B cell (primary cell): Measurements from ENCODE around the gene KLHL30. TPM values are rescaled to one million over a fixed set of nuclear protein-coding genes. Genes with fewer than 3 reads are reported as not detected.

ENCODE experiments used
- ATAC-seq: fragments of 200-7000 bp; cut with Tn5 transposase; one replicate; pipeline ENCODE4 v1.10.0; 2021; ENCODE audit warnings: low read depth, mild to moderate bottlenecking, moderate number of reproducible peaks, moderate library complexity
- CTCF ChIA-PET: fragments of 350-600 bp; sonication (Branson Sonifier 250); formaldehyde crosslinking; loops from one replicate; lab custom pipeline; 2021; ENCODE audit warnings: antibody characterized with exemption, inconsistent platforms; lab: Charles Lee
- POLR2A ChIA-PET: fragments of 350-600 bp; sonication (Branson Sonifier 250); formaldehyde crosslinking; loops from one replicate; lab custom pipeline; 2021; ENCODE audit warnings: antibody characterized with exemption; lab: Charles Lee
- DNase-seq: peaks from one replicate; pipeline ENCODE4 v3.0.0; 2013
- H2AFZ ChIP-seq: 2 replicates; pipeline ENCODE4 v1.6.1; 2012; ENCODE audit warnings: mild to moderate bottlenecking, low read depth, low read length; ENCODE audit not compliant: insufficient read depth, poor library complexity, severe bottlenecking
- H3K27ac ChIP-seq, 2 donors: 1 replicate in 1 of 2; 2 replicates in 1 of 2; pipeline ENCODE4 v1.5.1; 2012 to 2013; ENCODE audit warnings: low read length in 2 of 2, mild to moderate bottlenecking in 2 of 2, moderate library complexity in 1 of 2
- H3K27me3 ChIP-seq, 4 experiments: fragments of 200-600 bp in 1 of 4; sonication (generic) in 1 of 4; replicated peaks in 1 of 4; 1 replicate in 2 of 4; 2 replicates in 2 of 4; pipeline versions ENCODE4 v1.6.1 to v1.7.0; 2013 to 2016; ENCODE audit warnings: low read length in 3 of 4, mild to moderate bottlenecking in 2 of 4, mixed read lengths in 1 of 4, moderate library complexity in 1 of 4; ENCODE audit not compliant: insufficient read depth in 4 of 4, control insufficient read depth in 3 of 4; ENCODE audit errors: control extremely low read depth in 1 of 4
- H3K36me3 ChIP-seq, 2 experiments: replicated peaks in 1 of 2; 1 replicate in 1 of 2; 2 replicates in 1 of 2; pipeline versions ENCODE4 v1.6.1 to v1.7.1; 2013; ENCODE audit warnings: low read length in 1 of 2; ENCODE audit not compliant: insufficient read depth in 2 of 2, control insufficient read depth in 1 of 2; ENCODE audit errors: control extremely low read depth in 1 of 2, extremely low read depth in 1 of 2
- H3K4me1 ChIP-seq, 2 donors: fragments of 200-600 bp in 1 of 2; sonication (generic) in 1 of 2; 1 replicate in 1 of 2; 2 replicates in 1 of 2; pipeline versions ENCODE4 v1.5.1 to v1.6.1; 2013 to 2017; ENCODE audit warnings: low read length in 2 of 2; ENCODE audit not compliant: control insufficient read depth in 2 of 2, insufficient read depth in 2 of 2
- H3K4me2 ChIP-seq: replicated peaks from 2 replicates; pipeline ENCODE3; 2012; ENCODE audit warnings: mild to moderate bottlenecking, low read depth, low read length; ENCODE audit not compliant: poor library complexity, severe bottlenecking
- H3K4me3 ChIP-seq, 5 experiments: fragments of 200-600 bp in 1 of 5; sonication (generic) in 1 of 5; 1 replicate in 3 of 5; 2 replicates in 2 of 5; pipeline versions ENCODE4 v1.5.1 to v1.7.0; 2011 to 2016; ENCODE audit warnings: low read length in 4 of 5, mild to moderate bottlenecking in 4 of 5, low read depth in 2 of 5, control low read depth in 1 of 5, moderate library complexity in 1 of 5; ENCODE audit not compliant: insufficient read depth in 1 of 5; ENCODE audit errors: control extremely low read depth in 1 of 5, extremely low read depth in 1 of 5
- H3K79me2 ChIP-seq: fragments of 200-600 bp; sonication (generic); one replicate; pipeline ENCODE4 v1.6.0; 2016; ENCODE audit warnings: low read length; ENCODE audit not compliant: control insufficient read depth, insufficient read depth
- H3K9ac ChIP-seq: fragments of 200-600 bp; sonication (generic); 2 replicates; pipeline ENCODE4 v1.6.1; 2017; ENCODE audit warnings: mild to moderate bottlenecking, low read length, moderate library complexity
- H3K9me3 ChIP-seq, 3 donors: one replicate each; pipeline versions ENCODE4 v1.6.1 to v1.7.1; 2013; ENCODE audit warnings: low read length in 2 of 3; ENCODE audit not compliant: control insufficient read depth in 2 of 3, insufficient read depth in 1 of 3; ENCODE audit errors: control extremely low read depth in 1 of 3
- H4K20me1 ChIP-seq: 2 replicates; pipeline ENCODE4 v1.6.0; 2012; ENCODE audit warnings: mild to moderate bottlenecking, low read length; ENCODE audit not compliant: insufficient read depth, control insufficient read depth, poor library complexity, severe bottlenecking
- H3K27ac Mint-ChIP-seq: one replicate; pipeline ENCODE4 v1.8.0; 2021; ENCODE audit warnings: mixed read lengths
- H3K27me3 Mint-ChIP-seq: one replicate; pipeline ENCODE4 v1.8.0; 2021; ENCODE audit warnings: mixed read lengths
- H3K4me1 Mint-ChIP-seq: one replicate; pipeline ENCODE4 v1.8.0; 2021; ENCODE audit warnings: mixed read lengths
- H3K4me3 Mint-ChIP-seq: one replicate; pipeline ENCODE4 v1.8.0; 2021; ENCODE audit warnings: mixed read lengths
- H3K9me3 Mint-ChIP-seq: one replicate; pipeline ENCODE4 v1.8.0; 2022; ENCODE audit warnings: mixed read lengths; ENCODE audit not compliant: insufficient read depth
- CTCF ChIP-seq: fragments of 200-600 bp; IDR thresholded peaks from one replicate; pipeline ENCODE4 v1.8.0; 2022; ENCODE audit warnings: antibody characterized with exemption, mild to moderate bottlenecking
- EZH2 ChIP-seq: IDR thresholded peaks from 2 replicates; pipeline ENCODE4 v1.6.1; 2012; ENCODE audit warnings: borderline replicate concordance, low read depth, mild to moderate bottlenecking, moderate library complexity, low read length; ENCODE audit not compliant: insufficient read depth, poor library complexity, severe bottlenecking
- WGBS: methylation state at CpG from one replicate; pipeline ENCODE4 v1.1.5; 2013; ENCODE audit warnings: missing lambda C conversion rate; ENCODE audit not compliant: insufficient coverage; 5-methylcytosine and 5-hydroxymethylcytosine counted together
- intact Hi-C: fragments of 100-400 bp; cut with micrococcal nuclease; formaldehyde crosslinking; loops from one replicate; pipeline ENCODE4 v1.10.0; 2022
- polyA plus RNA-seq: library from polyadenylated mRNA; depleted of rRNA; stranded (reverse); fragments of >200 nt; gene quantifications from 2 replicates; pipeline ENCODE4 v1.2.3, GENCODE V29; 2012
- total RNA-seq, 2 donors: library from RNA; stranded (reverse); fragments of 120-200 nt in 1 of 2; gene quantifications; 1 replicate in 1 of 2; 2 replicates in 1 of 2; pipeline versions ENCODE4 v1.2.3 to v1.2.4, GENCODE V29; 2013 to 2022

Gene KLHL30
- total and polyA plus RNA-seq, 2 donors (not counting 1 experiment from before 2014, with no cell fraction given): not detected

GRCh38 chr2:238164906-238165287, 26.4 kb downstream of the KLHL30 start:
- ChIA-PET POLR2A (no interaction called here), CTCF (interaction anchor here (0.6 kb wide), 1 partner anchor 652 kb away, joined by 5 read pairs; no protein-coding TSS in a partner anchor)
- TF ChIP-seq EZH2 (no peak), CTCF (no peak)
- peaks cover 0 to 9% (median 0%) of the 10 kb centered on the region in 3 donors for H3K9me3 ChIP-seq
- peaks cover 0 to 24% (median 4%) of the 10 kb centered on the region in 4 experiments for H3K27me3 ChIP-seq
- H3K27ac ChIP-seq: no peak overlapping the region
- H3K36me3 ChIP-seq: peaks cover 3 to 11% of the 10 kb centered on the region in 2 experiments
- H3K4me3 ChIP-seq: no peak overlapping the region
- WGBS: 96% methylated on average over 6 of the region's 8 CpGs
- H2AFZ ChIP-seq: no peak overlapping the region
- no peak for DNase-seq
- H3K4me1 ChIP-seq: peaks cover 7 to 8% of the 10 kb centered on the region in 2 donors
- H4K20me1 ChIP-seq: peaks cover 4% of the 10 kb centered on the region
- peaks cover 15% of the 10 kb centered on the region for H3K27me3 Mint-ChIP-seq
- H3K4me2 ChIP-seq: no peak overlapping the region
- no peak overlapping the region for H3K9ac ChIP-seq
- intact Hi-C loops: no loop called here
- peaks cover 7% of the 10 kb centered on the region for H3K4me1 Mint-ChIP-seq
- H3K79me2 ChIP-seq: no peaks in the 10 kb centered on the region
- no peaks in the 10 kb centered on the region for H3K9me3 Mint-ChIP-seq
- no peak for ATAC-seq
- no peak overlapping the region for H3K27ac Mint-ChIP-seq
- no peak overlapping the region for H3K4me3 Mint-ChIP-seq

GRCh38 chr2:238165288-238165921, 26.9 kb downstream of the KLHL30 start:
- H3K27ac ChIP-seq: no peak overlapping the region
- H3K27ac Mint-ChIP-seq: no peak overlapping the region
- peaks cover 6% of the 10 kb centered on the region for H4K20me1 ChIP-seq
- H3K4me1 Mint-ChIP-seq: peaks cover 4% of the 10 kb centered on the region
- peaks cover 2 to 3% of the 10 kb centered on the region in 2 donors for H3K4me1 ChIP-seq
- intact Hi-C loops: no loop called here
- ATAC-seq (no peak), DNase-seq (no peak)
- H3K27me3 ChIP-seq: peaks cover 0 to 18% (median 2%) of the 10 kb centered on the region in 4 experiments
- no peak overlapping the region for H3K9ac ChIP-seq
- TF ChIP-seq EZH2: no peak
- TF ChIP-seq CTCF: no peak
- peaks cover 0 to 3% (median 0%) of the 10 kb centered on the region in 3 donors for H3K9me3 ChIP-seq
- 92% methylated on average over 11 of the region's 12 CpGs for WGBS
- no peaks in the 10 kb centered on the region for H3K79me2 ChIP-seq
- H3K4me2 ChIP-seq: no peak overlapping the region
- no peak overlapping the region for H2AFZ ChIP-seq
- ChIA-PET CTCF (no interaction called here), POLR2A (no interaction called here)
- no peaks in the 10 kb centered on the region for H3K9me3 Mint-ChIP-seq
- peaks cover 5 to 16% of the 10 kb centered on the region in 2 experiments for H3K36me3 ChIP-seq
- no peak overlapping the region for H3K4me3 Mint-ChIP-seq
- H3K4me3 ChIP-seq: no peak overlapping the region
- H3K27me3 Mint-ChIP-seq: peaks cover 13% of the 10 kb centered on the region
